HUES6 (cell line): ENCODE measurements around the gene TNS3.
A peak's percentile ranks its signal among the peaks of the same experiment; 100 is the strongest.

Experiments
- H3K27ac ChIP-seq: 2 replicates; pipeline ENCODE4 v1.7.0; 2013; ENCODE audit warnings: low read depth, mild to moderate bottlenecking, low read length, inconsistent platforms
- H3K27me3 ChIP-seq: 2 replicates; pipeline ENCODE4 v1.6.1; 2013; ENCODE audit warnings: low read length; ENCODE audit not compliant: control insufficient read depth, insufficient read depth
- H3K36me3 ChIP-seq: 2 replicates; pipeline ENCODE4 v1.6.1; 2013; ENCODE audit warnings: low read length; ENCODE audit not compliant: control insufficient read depth, insufficient read depth
- H3K4me1 ChIP-seq: 2 replicates; pipeline ENCODE4 v1.6.1; 2013; ENCODE audit warnings: low read length; ENCODE audit not compliant: control insufficient read depth, insufficient read depth
- H3K4me3 ChIP-seq: 2 replicates; pipeline ENCODE4 v1.5.1; 2013; ENCODE audit warnings: low read depth, low read length
- H3K9ac ChIP-seq: one replicate; pipeline ENCODE4 v1.6.1; 2013; ENCODE audit warnings: mild to moderate bottlenecking, low read length
- H3K9me3 ChIP-seq: 2 replicates; pipeline ENCODE4 v1.6.1; 2013; ENCODE audit warnings: low read depth, low read length; ENCODE audit not compliant: control insufficient read depth, insufficient read depth

Gene TNS3

DNA sequence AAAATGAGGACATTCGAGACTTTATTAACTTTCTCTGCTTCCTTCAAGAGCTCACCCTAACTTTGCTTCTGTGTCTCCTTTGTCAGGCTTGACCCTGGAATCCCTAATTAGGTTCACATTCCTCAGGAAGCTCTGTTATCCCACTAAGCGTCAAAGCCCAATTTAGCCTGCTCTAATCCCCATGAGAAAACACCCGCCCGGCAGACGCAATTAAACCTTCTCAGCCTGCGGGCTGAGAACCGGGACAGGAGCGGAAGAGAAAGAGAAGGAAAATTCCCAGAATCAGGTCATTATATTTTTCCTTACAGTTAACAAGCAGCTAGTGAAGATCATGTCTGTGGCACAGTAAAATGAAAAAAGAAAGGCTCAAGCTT, 93.0 kb downstream of the TNS3 start:
- H3K9ac ChIP-seq = peak overlapping the region; percentile 26
- no peak overlapping the region for H3K4me3 ChIP-seq
- no peaks in the 10 kb centered on the region; the same call in 1 of the 2 replicates for H3K27me3 ChIP-seq
- H3K36me3 ChIP-seq = no peaks in the 10 kb centered on the region
- H3K9me3 ChIP-seq = peaks cover 12% of the 10 kb centered on the region
- H3K4me1 ChIP-seq = peaks cover 41% of the 10 kb centered on the region
- H3K27ac ChIP-seq = peak overlapping the region; percentile 43; the same call in 1 of the 2 replicates

DNA sequence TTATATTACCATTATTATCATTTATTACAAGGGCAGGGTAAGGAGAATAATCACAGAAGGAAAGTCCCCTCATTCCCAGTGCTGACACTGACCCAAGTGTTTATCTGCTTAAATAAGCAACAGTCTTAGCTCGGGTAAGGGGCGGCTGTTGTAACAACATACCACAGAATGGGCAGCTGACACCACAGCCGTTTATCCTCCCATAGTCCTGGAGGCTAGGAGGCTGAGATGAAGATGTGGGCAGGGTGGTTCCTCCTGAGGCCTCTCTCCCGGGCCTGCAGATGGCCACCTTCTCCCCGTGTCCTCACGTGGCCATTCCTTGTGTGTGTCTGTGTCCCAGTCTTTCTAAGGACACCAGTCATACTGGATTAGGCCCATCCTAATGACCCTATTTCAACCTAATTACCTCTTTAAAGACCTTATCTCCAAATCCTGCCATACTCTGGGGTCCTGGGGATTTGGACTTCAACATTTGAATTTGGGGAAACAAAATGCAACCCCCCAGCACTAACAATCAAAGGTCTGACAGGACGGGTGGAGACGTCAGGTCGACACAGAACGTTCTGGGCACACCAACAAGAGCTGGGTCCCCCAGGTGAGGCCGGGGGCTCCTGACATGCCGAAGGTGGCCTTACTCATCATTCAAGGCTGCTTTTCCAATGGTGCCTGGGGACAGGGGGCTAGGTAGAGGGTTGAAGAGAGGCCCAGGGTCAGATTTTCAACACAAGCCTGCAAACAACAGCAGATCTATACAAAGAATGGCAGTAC, 93.5 kb downstream of the TNS3 start:
- peaks cover 39% of the 10 kb centered on the region for H3K4me1 ChIP-seq
- H3K4me3 ChIP-seq = no peak overlapping the region
- H3K27ac ChIP-seq = peak overlapping the region; percentile 43; the same call in 1 of the 2 replicates
- H3K36me3 ChIP-seq = no peaks in the 10 kb centered on the region
- peak overlapping the region; percentile 26 for H3K9ac ChIP-seq
- H3K9me3 ChIP-seq = peaks cover 12% of the 10 kb centered on the region
- H3K27me3 ChIP-seq = no peaks in the 10 kb centered on the region; the same call in 1 of the 2 replicates

- Histone ChIP-seq H3K9me3 (peaks cover 12% of the 10 kb centered on the region), H3K27me3 (peaks cover 19% of the 10 kb centered on the region), H3K36me3 (no peaks in the 10 kb centered on the region), H3K4me3 (no peak overlapping the region), H3K27ac (no peak overlapping the region), H3K4me1 (peaks cover 48% of the 10 kb centered on the region), H3K9ac (no peak overlapping the region)
Observed at GRCh38 chr7:47485640-47486435, 96.1 kb downstream of the TNS3 start.

DNA sequence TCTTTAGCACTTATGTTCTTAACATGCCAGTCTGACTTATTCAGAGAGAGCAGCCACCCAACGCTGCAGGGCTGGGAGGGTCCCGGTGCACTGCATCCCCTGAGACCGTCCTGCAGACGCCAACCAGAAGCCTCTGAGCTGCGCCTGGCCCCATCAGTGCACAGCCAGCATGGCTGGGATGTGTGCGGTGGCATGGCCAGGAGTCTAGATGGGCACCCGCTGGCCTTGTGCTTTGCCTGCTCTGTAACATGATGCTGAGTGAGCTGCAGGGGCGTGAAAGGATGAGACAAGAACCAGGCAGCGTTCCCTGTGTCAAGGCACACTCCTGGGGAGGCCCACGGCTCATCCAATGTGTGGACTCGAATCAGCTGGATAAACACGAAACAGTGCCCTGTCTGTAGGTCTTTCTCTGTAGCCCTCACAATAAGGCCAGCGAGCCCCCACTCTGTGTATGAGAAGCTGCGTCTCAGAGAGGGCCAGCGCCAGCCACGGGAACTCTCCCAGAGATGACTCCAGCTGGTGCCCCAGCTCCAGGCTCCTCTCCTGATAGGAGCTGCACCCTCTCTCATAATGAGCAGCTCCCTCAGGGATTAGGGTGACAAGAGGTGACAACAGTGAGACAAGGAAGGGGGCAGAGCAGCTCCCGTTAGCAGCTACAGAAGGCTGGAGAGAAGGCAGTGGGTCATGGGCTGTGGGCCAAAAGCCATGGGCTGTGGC, 96.8 kb downstream of the TNS3 start:
- Histone ChIP-seq H3K4me3 (no peak overlapping the region), H3K27me3 (peaks cover 20% of the 10 kb centered on the region), H3K9me3 (peaks cover 12% of the 10 kb centered on the region), H3K27ac (no peak overlapping the region), H3K36me3 (no peaks in the 10 kb centered on the region), H3K4me1 (peaks cover 55% of the 10 kb centered on the region), H3K9ac (no peak overlapping the region)

- Histone ChIP-seq H3K9me3 (peaks cover 12% of the 10 kb centered on the region), H3K27me3 (peaks cover 25% of the 10 kb centered on the region), H3K4me3 (no peak overlapping the region), H3K4me1 (peaks cover 59% of the 10 kb centered on the region), H3K27ac (no peak overlapping the region), H3K9ac (no peak overlapping the region), H3K36me3 (no peaks in the 10 kb centered on the region)
Observed at GRCh38 chr7:47484457-47484856, 97.5 kb downstream of the TNS3 start.

- Histone ChIP-seq H3K4me1 (peaks cover 57% of the 10 kb centered on the region), H3K4me3 (no peak overlapping the region), H3K27me3 (peaks cover 25% of the 10 kb centered on the region), H3K9ac (no peak overlapping the region), H3K9me3 (peaks cover 12% of the 10 kb centered on the region), H3K36me3 (no peaks in the 10 kb centered on the region), H3K27ac (no peak overlapping the region)
Observed at GRCh38 chr7:47483604-47484273, 98.2 kb downstream of the TNS3 start.

- Histone ChIP-seq H3K9ac (peak overlapping the region; percentile 42), H3K27me3 (peaks cover 25% of the 10 kb centered on the region), H3K4me1 (peaks cover 56% of the 10 kb centered on the region), H3K9me3 (peaks cover 12% of the 10 kb centered on the region), H3K4me3 (no peak overlapping the region), H3K36me3 (no peaks in the 10 kb centered on the region), H3K27ac (no peak overlapping the region)
Observed at GRCh38 chr7:47482013-47482875, 99.7 kb downstream of the TNS3 start.

- Histone ChIP-seq H3K27ac (no peak overlapping the region), H3K36me3 (no peaks in the 10 kb centered on the region), H3K27me3 (peaks cover 25% of the 10 kb centered on the region), H3K4me1 (peaks cover 55% of the 10 kb centered on the region), H3K9me3 (peaks cover 12% of the 10 kb centered on the region), H3K4me3 (no peak overlapping the region), H3K9ac (peak overlapping the region; percentile 8)
Observed at GRCh38 chr7:47481541-47482012, 100.3 kb downstream of the TNS3 start.

DNA sequence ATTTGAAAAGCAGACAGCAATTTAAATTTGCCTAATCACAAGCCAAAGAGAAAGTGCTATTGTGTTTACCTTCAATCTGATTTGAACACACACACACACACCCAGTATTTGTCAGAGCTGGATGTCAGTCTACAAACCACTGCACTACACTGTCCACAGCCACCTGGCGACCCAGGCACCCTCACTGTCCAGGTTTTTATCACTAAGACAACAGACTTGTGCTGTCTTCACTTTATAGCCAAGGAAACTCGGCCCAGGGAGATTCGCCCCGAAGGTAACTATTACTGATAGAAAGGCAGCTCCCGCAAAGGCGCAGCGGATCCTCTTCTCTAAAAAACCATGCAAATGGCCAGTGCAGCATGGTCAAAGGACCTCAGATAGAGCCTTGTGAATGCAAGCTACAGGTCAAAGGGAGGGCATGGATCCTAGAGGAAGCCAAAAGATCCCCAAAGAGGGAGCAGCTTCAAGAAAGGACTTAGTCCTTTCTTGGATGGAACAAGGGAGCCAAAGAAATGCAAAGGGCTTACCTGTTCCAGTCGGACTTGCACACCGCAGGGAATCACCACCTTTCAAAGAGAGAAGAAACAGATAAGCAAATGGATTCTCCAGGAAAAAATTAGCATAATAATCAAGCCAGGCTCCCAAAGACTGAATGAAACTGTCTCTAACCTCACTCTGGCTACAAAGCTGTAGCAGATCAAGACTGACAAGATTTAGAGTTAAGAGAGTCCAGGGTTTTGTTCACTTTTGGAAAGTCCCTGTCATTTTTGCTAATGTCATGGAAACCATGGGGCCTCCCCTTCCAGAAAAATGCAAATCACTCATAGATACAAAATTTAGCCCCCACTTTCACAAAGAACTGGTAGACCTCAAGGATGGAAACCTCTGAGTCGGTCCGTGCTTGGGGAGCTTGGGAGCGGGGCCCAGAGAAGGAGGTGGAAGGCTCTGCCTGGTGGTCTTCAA, 101.1 kb downstream of the TNS3 start:
- peaks cover 12% of the 10 kb centered on the region for H3K9me3 ChIP-seq
- H3K27me3 ChIP-seq = peaks cover 25% of the 10 kb centered on the region
- H3K4me1 ChIP-seq = peaks cover 60% of the 10 kb centered on the region
- no peaks in the 10 kb centered on the region for H3K36me3 ChIP-seq
- H3K9ac ChIP-seq = no peak overlapping the region
- H3K4me3 ChIP-seq = peak overlapping the region; percentile 13
- no peak overlapping the region for H3K27ac ChIP-seq
